ENCODE measurements around the gene CBFA2T3.

The CBFA2T3 gene

GRCh38 chr16:88888461-88889387 is 88.3 kb downstream of the CBFA2T3 start:
- no peak for DNase-seq (ENCODE audit: low read depth)

GRCh38 chr16:88888057-88888456 is 89.0 kb downstream of the CBFA2T3 start:
- no peak for DNase-seq (ENCODE audit: low read depth)

GRCh38 chr16:88886845-88887521 is 90.0 kb downstream of the CBFA2T3 start:
- no peak for DNase-seq (ENCODE audit: low read depth)

- no peak for DNase-seq (ENCODE audit: low read depth)
These were observed 90.6 kb downstream of the CBFA2T3 start for GRCh38 chr16:88886420-88886844.

- no peak for DNase-seq (ENCODE audit: low read depth)
These were observed 91.2 kb downstream of the CBFA2T3 start for GRCh38 chr16:88885693-88886280.

GRCh38 chr16:88884569-88885271 is 92.3 kb downstream of the CBFA2T3 start:
- DNase-seq (ENCODE audit: low read depth) = no peak

- no peak for DNase-seq (ENCODE audit: low read depth)
These were observed 93.1 kb downstream of the CBFA2T3 start for GRCh38 chr16:88883946-88884345.

- DNase-seq (ENCODE audit: low read depth) = no peak
These were observed 93.7 kb downstream of the CBFA2T3 start for GRCh38 chr16:88883117-88883895.

GRCh38 chr16:88882358-88883030 is 94.5 kb downstream of the CBFA2T3 start:
- no peak for DNase-seq (ENCODE audit: low read depth)

GRCh38 chr16:88881675-88882357 is 95.2 kb downstream of the CBFA2T3 start:
- DNase-seq (ENCODE audit: low read depth) = no peak

- no peak for DNase-seq (ENCODE audit: low read depth)
These were observed 95.9 kb downstream of the CBFA2T3 start for GRCh38 chr16:88881007-88881615.

GRCh38 chr16:88880226-88881006 is 96.6 kb downstream of the CBFA2T3 start:
- DNase-seq (ENCODE audit: low read depth) = no peak

GRCh38 chr16:88879788-88880055 is 97.3 kb downstream of the CBFA2T3 start:
- no peak for DNase-seq (ENCODE audit: low read depth)

GRCh38 chr16:88878967-88879787 is 97.8 kb downstream of the CBFA2T3 start:
- no peak for DNase-seq (ENCODE audit: low read depth)

GRCh38 chr16:88878356-88878755 is 98.7 kb downstream of the CBFA2T3 start:
- no peak for DNase-seq (ENCODE audit: low read depth)

- no peak for DNase-seq (ENCODE audit: low read depth)
These were observed 99.3 kb downstream of the CBFA2T3 start for GRCh38 chr16:88877564-88878289.

GRCh38 chr16:88876942-88877526 is 100.0 kb downstream of the CBFA2T3 start:
- DNase-seq (ENCODE audit: low read depth) = no peak
